ENCODE measurements around the gene JAKMIP1.

DNA sequence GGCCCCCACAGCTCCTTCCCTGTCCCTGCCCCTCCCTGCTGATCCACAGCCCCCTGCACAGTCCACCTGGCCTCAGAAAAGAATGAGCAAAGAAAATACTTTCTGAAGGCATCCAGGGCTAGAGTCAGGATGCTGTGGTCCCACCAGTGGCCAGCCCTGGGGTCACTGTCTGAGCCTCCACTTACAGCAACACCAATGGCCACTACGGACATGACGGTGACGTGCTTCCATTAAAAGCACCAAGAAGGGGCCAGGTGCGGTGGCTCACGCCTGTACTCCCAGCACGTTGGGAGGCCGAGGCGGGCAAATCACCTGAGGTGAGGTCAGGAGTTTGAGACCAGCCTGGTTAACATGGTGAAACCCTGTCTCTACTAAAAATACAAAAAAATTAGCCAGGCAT is 4.0 kb downstream of the JAKMIP1 start:
- no peak for TF ChIP-seq POLR2A (IDR thresholded peaks at IDR 0.05)
- TF ChIP-seq, protein P1, sequence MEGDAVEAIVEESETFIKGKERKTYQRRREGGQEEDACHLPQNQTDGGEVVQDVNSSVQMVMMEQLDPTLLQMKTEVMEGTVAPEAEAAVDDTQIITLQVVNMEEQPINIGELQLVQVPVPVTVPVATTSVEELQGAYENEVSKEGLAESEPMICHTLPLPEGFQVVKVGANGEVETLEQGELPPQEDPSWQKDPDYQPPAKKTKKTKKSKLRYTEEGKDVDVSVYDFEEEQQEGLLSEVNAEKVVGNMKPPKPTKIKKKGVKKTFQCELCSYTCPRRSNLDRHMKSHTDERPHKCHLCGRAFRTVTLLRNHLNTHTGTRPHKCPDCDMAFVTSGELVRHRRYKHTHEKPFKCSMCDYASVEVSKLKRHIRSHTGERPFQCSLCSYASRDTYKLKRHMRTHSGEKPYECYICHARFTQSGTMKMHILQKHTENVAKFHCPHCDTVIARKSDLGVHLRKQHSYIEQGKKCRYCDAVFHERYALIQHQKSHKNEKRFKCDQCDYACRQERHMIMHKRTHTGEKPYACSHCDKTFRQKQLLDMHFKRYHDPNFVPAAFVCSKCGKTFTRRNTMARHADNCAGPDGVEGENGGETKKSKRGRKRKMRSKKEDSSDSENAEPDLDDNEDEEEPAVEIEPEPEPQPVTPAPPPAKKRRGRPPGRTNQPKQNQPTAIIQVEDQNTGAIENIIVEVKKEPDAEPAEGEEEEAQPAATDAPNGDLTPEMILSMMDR (IDR thresholded peaks at IDR 0.05): no peak

Measured in lower leg skin (tissue), 3 donors.